ENCODE data around the gene KMT5B.

The KMT5B gene

DNA sequence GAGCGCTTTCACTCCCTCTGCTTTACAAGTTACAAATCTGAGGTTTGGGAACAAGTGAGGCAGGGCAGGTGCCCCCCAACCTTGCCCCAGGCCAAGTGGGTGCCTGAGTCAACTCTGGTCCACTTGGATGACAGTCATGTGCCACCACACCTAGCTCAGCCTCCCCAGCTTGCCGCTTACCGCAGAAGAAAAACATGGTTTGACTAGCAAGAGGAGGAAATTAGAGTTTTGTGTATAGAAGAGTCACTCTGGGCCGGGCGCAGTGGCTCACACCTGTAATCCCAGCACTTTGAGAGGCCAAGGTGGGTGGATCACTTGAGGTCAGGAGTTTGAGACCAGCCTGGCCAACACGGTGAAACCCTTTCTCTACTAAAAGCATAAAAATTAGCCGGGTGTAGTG, 64.2 kb downstream of the KMT5B start:
- no peaks in the 10 kb centered on the region for H3F3A ChIP-seq (ENCODE audit: control insufficient read depth, insufficient read depth)
- no peaks in the 10 kb centered on the region for H3K4me1 ChIP-seq (ENCODE audit: control insufficient read depth, low read length)
- no peaks in the 10 kb centered on the region for H3K9me3 ChIP-seq (ENCODE audit: control insufficient read depth, insufficient read depth, low read length)
- no peaks in the 10 kb centered on the region for H3K9me2 ChIP-seq (replicated peaks; ENCODE audit: control insufficient read depth, low read length)
- no peaks in the 10 kb centered on the region for H3K36me3 ChIP-seq (ENCODE audit: control insufficient read depth, low read length)
- H3K79me2 ChIP-seq (ENCODE audit: control insufficient read depth, low read length): no peaks in the 10 kb centered on the region
- no peaks in the 10 kb centered on the region for H3K27me3 ChIP-seq (ENCODE audit: control insufficient read depth, low read length)
- H4K20me1 ChIP-seq (ENCODE audit: control insufficient read depth, insufficient read depth, low read depth, low read length): no peaks in the 10 kb centered on the region
- H3K27ac ChIP-seq (ENCODE audit: low read depth, low read length): no peak overlapping the region
- H3K4me3 ChIP-seq (ENCODE audit: low read length): no peak overlapping the region
- TF ChIP-seq EZH2phosphoT487 (IDR thresholded peaks at IDR 0.05; ENCODE audit: borderline replicate concordance, low read length): no peak
- TF ChIP-seq, protein P1, sequence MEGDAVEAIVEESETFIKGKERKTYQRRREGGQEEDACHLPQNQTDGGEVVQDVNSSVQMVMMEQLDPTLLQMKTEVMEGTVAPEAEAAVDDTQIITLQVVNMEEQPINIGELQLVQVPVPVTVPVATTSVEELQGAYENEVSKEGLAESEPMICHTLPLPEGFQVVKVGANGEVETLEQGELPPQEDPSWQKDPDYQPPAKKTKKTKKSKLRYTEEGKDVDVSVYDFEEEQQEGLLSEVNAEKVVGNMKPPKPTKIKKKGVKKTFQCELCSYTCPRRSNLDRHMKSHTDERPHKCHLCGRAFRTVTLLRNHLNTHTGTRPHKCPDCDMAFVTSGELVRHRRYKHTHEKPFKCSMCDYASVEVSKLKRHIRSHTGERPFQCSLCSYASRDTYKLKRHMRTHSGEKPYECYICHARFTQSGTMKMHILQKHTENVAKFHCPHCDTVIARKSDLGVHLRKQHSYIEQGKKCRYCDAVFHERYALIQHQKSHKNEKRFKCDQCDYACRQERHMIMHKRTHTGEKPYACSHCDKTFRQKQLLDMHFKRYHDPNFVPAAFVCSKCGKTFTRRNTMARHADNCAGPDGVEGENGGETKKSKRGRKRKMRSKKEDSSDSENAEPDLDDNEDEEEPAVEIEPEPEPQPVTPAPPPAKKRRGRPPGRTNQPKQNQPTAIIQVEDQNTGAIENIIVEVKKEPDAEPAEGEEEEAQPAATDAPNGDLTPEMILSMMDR (IDR thresholded peaks at IDR 0.05; ENCODE audit: low read depth, low read length, poor library complexity, severe bottlenecking): no peak
- H3K4me2 ChIP-seq (ENCODE audit: low read length): no peak overlapping the region

DNA sequence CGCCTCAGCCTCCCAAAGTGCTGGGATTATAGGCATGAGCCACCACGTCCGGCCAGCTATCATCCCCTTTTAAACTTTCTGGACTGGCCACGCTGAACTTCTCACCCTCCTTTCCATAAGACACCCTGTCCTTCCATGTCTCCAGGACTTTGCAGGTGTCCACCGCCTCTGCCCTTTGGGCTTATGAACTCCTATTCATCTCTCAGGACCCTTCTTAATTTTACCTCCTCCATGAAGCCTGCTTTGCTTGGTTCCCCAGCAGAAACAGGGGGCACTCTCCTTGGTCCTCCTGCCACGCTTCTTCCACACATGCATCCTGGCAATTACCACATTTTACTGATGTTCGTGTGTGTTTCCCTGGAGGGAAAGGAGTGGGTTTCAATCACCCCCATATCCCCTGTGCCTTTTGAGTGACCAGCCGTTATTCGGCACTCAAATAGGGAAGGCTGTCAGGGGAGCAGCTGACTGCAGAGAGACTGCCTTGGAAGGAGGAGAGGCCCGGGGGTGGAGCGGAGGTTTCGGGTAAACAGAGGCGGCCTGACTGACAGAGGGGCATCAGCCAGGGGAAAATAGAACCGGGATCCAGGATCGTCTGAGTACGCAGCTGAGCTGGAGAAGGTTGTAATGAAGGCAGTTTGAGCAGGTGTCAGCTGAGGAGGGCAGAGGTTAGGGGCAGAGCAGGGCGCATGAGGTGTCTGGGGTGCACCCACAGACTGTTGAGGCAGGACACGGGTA, 64.9 kb downstream of the KMT5B start:
- H3K27ac ChIP-seq (ENCODE audit: low read depth, low read length): no peak overlapping the region
- H3K4me3 ChIP-seq (ENCODE audit: low read length): no peak overlapping the region
- no peaks in the 10 kb centered on the region for H4K20me1 ChIP-seq (ENCODE audit: control insufficient read depth, insufficient read depth, low read depth, low read length)
- H3K36me3 ChIP-seq (ENCODE audit: control insufficient read depth, low read length): no peaks in the 10 kb centered on the region
- H3K27me3 ChIP-seq (ENCODE audit: control insufficient read depth, low read length): no peaks in the 10 kb centered on the region
- no peaks in the 10 kb centered on the region for H3K79me2 ChIP-seq (ENCODE audit: control insufficient read depth, low read length)
- no peaks in the 10 kb centered on the region for H3F3A ChIP-seq (ENCODE audit: control insufficient read depth, insufficient read depth)
- no peaks in the 10 kb centered on the region for H3K4me1 ChIP-seq (ENCODE audit: control insufficient read depth, low read length)
- no peak overlapping the region for H3K4me2 ChIP-seq (ENCODE audit: low read length)
- H3K9me2 ChIP-seq (replicated peaks; ENCODE audit: control insufficient read depth, low read length): no peaks in the 10 kb centered on the region
- no peaks in the 10 kb centered on the region for H3K9me3 ChIP-seq (ENCODE audit: control insufficient read depth, insufficient read depth, low read length)
- TF ChIP-seq, protein P1 (IDR thresholded peaks at IDR 0.05; ENCODE audit: low read depth, low read length, poor library complexity, severe bottlenecking): no peak
- TF ChIP-seq EZH2phosphoT487 (IDR thresholded peaks at IDR 0.05; ENCODE audit: borderline replicate concordance, low read length): no peak

DNA sequence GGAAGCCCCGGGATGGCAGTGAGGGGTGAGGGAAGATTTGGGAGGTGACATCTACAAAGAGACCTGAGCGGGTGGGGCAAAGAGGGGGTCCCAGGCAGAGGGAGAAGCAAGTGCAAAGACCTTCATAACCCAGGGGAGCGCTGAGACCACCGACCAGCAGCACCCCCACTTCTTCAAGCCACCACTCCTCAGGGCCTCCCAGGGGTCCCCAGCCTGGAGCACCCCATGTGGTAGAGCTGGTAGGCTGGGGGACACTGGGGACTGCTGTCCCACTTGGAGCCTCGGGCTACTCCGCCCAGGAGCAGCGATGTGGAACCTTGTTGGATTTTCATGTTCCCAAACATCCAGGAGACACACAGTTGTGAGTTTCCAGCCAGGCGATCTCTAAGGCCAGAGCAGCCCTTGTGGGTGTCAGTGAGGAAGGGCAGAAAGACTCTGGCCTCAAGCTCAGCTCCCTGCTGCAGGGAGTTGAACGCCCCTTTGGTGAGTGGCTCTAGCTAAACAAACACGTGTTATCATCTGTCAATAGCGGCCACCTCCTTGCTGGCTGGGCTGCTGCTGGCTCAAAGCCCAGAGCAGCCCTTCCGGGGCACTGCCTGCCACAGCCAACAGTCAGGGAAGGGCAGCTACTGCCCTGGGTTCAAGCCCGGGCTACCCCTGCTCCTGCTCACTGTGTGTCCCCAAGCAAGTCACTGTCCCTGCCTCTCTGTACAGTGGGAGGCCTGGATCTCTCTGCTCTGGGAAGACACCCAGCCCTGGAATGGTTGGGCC, 66.2 kb downstream of the KMT5B start:
- Histone ChIP-seq H4K20me1 (ENCODE audit: control insufficient read depth, insufficient read depth, low read depth, low read length) (no peaks in the 10 kb centered on the region), H3F3A (ENCODE audit: control insufficient read depth, insufficient read depth) (no peaks in the 10 kb centered on the region), H3K79me2 (ENCODE audit: control insufficient read depth, low read length) (no peaks in the 10 kb centered on the region), H3K36me3 (ENCODE audit: control insufficient read depth, low read length) (no peaks in the 10 kb centered on the region), H3K9me3 (ENCODE audit: control insufficient read depth, insufficient read depth, low read length) (no peaks in the 10 kb centered on the region), H3K27me3 (ENCODE audit: control insufficient read depth, low read length) (peaks cover 4% of the 10 kb centered on the region), H3K27ac (ENCODE audit: low read depth, low read length) (no peak overlapping the region), H3K9me2 (replicated peaks; ENCODE audit: control insufficient read depth, low read length) (no peaks in the 10 kb centered on the region), H3K4me2 (ENCODE audit: low read length) (no peak overlapping the region), H3K4me1 (ENCODE audit: control insufficient read depth, low read length) (peaks cover 3% of the 10 kb centered on the region; the same call in 1 of the 2 replicates), H3K4me3 (ENCODE audit: low read length) (no peak overlapping the region)
- TF ChIP-seq EZH2phosphoT487 (IDR thresholded peaks at IDR 0.05; ENCODE audit: borderline replicate concordance, low read length): no peak
- TF ChIP-seq, protein P1 (IDR thresholded peaks at IDR 0.05; ENCODE audit: low read depth, low read length, poor library complexity, severe bottlenecking): no peak

Data from DOHH2 (cell line).